Measurements from ENCODE around the gene CADM3.
A peak's percentile ranks its signal among the peaks of the same experiment; 100 is the strongest.

GRCh38 chr1:159161001-159161718 lies 10.3 kb upstream of the CADM3 start:
- TF ChIP-seq, protein P1, sequence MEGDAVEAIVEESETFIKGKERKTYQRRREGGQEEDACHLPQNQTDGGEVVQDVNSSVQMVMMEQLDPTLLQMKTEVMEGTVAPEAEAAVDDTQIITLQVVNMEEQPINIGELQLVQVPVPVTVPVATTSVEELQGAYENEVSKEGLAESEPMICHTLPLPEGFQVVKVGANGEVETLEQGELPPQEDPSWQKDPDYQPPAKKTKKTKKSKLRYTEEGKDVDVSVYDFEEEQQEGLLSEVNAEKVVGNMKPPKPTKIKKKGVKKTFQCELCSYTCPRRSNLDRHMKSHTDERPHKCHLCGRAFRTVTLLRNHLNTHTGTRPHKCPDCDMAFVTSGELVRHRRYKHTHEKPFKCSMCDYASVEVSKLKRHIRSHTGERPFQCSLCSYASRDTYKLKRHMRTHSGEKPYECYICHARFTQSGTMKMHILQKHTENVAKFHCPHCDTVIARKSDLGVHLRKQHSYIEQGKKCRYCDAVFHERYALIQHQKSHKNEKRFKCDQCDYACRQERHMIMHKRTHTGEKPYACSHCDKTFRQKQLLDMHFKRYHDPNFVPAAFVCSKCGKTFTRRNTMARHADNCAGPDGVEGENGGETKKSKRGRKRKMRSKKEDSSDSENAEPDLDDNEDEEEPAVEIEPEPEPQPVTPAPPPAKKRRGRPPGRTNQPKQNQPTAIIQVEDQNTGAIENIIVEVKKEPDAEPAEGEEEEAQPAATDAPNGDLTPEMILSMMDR (IDR thresholded peaks at IDR 0.05; ENCODE audit: insufficient read depth, low read length, poor library complexity, severe bottlenecking): peak; percentile 88
- TF ChIP-seq EZH2phosphoT487 (conservative IDR thresholded peaks at IDR 0.05; ENCODE audit: low read length): no peak
